Activated CD8-positive, alpha-beta memory T cell treated with anti-CD3 and anti-CD28 coated beads, Interleukin-2, amount 50 U/mL, for 24 hours (primary cell): ENCODE measurements around the gene CLCN7.

Source experiments
- DNase-seq: peaks from one replicate; pipeline ENCODE4 v3.0.0-alpha.2; 2020; ENCODE audit errors: extremely low read depth

Gene CLCN7

DNA sequence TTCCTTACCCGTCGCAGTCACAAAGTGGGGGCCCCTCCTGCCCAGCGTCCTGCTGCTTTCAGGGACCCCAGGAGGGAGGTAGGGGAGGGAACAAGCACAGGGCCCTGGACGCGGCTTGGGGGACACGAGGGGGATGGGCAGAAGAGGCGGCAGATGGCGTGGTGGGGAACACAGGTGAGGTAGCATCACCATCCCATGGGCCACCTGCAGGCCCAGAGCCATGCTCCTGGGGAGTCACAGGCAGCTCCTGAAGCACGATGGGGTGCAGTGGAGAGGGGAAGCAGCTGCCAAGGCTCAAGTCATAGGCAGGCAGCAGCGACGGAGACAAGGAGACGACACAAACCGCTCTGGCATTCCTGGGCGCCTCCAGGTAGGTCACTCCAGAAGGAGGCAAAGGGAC lies 71.1 kb downstream of the CLCN7 start:
- no peak for DNase-seq

- DNase-seq = no peak
Observed at GRCh38 chr16:1403036-1403435, 71.8 kb downstream of the CLCN7 start.

DNA sequence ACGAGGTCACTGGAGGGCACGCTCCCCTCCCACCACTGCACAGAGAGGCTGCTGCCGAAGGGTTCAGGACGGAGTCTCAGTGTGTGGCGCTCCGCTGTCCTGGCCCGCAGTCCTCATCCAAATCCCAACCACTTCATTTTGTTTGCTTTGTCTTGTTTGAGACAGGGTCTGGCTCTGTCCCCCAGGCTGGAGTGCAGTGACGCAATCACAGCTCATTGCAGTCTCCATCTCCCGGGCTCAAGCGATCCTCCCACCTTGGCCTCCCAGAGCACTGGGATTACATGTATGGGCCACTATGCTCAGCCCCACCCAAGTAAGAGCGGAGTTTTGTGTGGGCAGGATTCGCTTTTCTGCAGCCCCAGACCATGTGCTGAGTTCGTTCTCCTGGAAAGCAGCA lies 73.1 kb downstream of the CLCN7 start:
- no peak for DNase-seq

DNA sequence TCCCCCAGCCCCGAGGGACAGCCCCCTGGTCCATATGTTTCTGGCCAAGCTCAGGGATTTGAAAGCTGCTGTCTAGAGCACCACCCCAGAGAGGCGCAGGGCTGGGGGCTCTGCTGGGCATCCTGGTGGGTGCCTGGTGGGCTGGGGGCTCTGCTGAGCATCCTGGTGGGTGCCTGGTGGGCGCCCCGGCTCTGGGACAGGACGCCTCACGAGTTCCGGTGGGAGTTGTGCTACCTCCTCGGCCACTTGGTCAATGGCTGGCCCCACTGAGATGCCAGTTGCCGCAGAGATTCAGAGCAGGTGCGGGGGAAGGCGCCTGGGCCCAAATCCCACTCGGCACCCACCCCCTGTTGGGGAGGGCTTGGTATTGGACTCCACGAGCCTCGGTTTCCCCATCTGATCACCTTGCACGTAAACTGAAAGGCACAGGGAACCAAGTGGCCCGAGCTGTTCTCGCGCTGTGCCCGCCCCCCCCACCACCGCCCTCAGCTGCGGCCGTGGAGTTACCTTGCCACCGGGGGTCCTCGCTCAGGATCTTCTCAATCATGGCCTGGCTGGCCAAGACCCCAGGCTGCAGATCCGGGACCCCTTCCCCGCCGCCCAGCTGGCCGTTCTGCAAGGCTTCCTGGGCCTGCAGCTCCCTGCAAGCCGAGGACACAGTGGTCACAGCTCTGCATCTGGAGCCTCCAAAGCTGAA lies 73.6 kb downstream of the CLCN7 start:
- no peak for DNase-seq

DNA sequence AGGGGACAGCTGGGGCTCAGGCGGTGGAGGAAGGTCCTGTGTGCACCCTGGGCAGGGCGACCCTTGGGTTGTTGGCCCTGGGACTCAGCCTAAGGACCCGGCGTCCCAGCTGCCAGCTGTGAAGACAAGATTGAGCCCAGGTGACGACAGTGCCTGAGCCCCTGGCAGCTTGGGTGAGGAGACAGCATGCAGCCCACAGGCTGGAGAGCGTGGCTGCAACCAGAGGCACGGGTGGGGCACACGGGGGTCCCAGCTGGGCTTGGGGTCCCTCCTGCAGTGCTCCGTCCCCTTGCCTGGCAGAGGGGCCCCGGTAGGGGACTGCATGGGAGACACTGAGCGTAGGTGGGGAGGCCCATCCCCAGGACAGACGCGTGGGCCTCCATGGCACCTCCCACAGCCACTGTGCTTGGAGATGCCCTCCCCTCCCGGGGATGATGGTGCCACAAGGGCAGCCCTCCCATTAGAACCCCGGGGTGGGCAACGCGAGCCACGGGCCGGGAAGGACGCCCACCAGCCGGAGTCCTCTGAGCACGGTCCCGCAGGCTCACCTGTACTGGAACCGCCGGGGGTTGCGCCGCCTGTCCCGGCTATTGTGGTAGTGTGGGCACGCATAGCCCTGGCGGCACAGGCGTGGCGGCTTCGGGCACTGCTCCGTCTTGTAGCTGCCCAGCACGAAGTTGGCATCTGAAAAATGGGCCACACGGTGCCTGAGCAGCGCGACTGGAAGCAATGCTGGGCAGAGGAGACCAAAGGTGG lies 75.8 kb downstream of the CLCN7 start:
- no peak for DNase-seq

GRCh38 chr16:1398351-1398750 lies 76.5 kb downstream of the CLCN7 start:
- DNase-seq = no peak

DNA sequence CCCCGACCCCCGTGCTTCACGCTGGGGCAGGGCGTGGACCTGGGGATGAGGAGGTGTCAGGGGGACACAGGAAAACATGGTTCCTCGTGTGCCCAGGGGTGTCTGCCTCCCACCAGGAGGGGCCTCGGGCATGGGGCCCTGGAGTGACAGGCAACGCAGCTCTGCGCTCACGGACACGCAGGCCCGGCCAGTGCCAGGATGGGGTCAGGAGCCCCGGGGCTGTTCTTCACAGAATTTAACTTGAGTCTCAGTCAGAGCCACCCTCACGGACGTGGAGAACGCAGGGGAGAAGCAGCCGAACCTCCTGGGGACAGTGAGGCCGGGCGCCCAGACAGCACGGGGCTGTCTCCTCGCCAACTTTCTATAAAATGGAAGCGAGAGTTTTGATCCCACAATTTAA lies 77.0 kb downstream of the CLCN7 start:
- no peak for DNase-seq

GRCh38 chr16:1395444-1396031 lies 79.3 kb downstream of the CLCN7 start:
- DNase-seq = no peak
